Measurements from ENCODE around the gene DPP6. TPM values are rescaled to one million over a fixed set of nuclear protein-coding genes. Genes with fewer than 3 reads are reported as not detected.

Gene DPP6
- total and polyA plus RNA-seq, 9 of the 15 experiments (the other 6 are each of a cell fraction or from before 2014, with no cell fraction given), result not detected

- H3K27me3 ChIP-seq (ENCODE audit: control insufficient read depth in 2 of 2, insufficient read depth in 2 of 2, low read length in 2 of 2), result peaks cover 0 to 17% of the 10 kb centered on the region in 2 experiments; a peak in 3 of 5 replicates
- FAIRE-seq, result no peak
- no peaks in the 10 kb centered on the region for H3K9me3 ChIP-seq (replicated peaks; ENCODE audit: control insufficient read depth, insufficient read depth, low read depth, low read length)
- POLR2A ChIA-PET, result no interaction called here
- in situ Hi-C loops (cut with MboI) (no loop called here), intact Hi-C loops (cut with micrococcal nuclease) (no loop called here)
- H3K27ac ChIP-seq (ENCODE audit: extremely low read depth, low read depth, low read length), result no peak overlapping the region
- H3K9ac ChIP-seq (ENCODE audit: insufficient read depth in 1 of 2, low read depth in 2 of 2, low read length in 2 of 2), result no peak overlapping the region
- WGBS (ENCODE audit: insufficient coverage, low coverage, missing lambda C conversion rate), result 0% methylated on average over 7 of the region's 7 CpGs
- no peak for TF ChIP-seq ZNF232 (CRISPR knock-in tag; IDR thresholded peaks at IDR 0.05)
- no peak for TF ChIP-seq TAF15 (IDR thresholded peaks at IDR 0.05; ENCODE audit: low read depth, low read length)
- no peak for TF ChIP-seq CBX5 (IDR thresholded peaks at IDR 0.05; ENCODE audit: borderline replicate concordance, low read depth)
- no peak for TF ChIP-seq SNRNP70 (optimal IDR thresholded peaks at IDR 0.05; ENCODE audit: low read depth, low read length)
- TF ChIP-seq ZNF696 (CRISPR knock-in tag; conservative IDR thresholded peaks at IDR 0.05), result no peak
- no peak for TF ChIP-seq ZFP36 (IDR thresholded peaks at IDR 0.05; ENCODE audit: low read depth, low read length, partially characterized antibody)
- TF ChIP-seq SRSF7 (optimal IDR thresholded peaks at IDR 0.05; ENCODE audit: low read depth, low read length), result no peak
- TF ChIP-seq MTA1 (IDR thresholded peaks at IDR 0.05; ENCODE audit: borderline replicate concordance), result no peak
- no peak for TF ChIP-seq ZBED1 (IDR thresholded peaks at IDR 0.05)
- TF ChIP-seq, protein P1, sequence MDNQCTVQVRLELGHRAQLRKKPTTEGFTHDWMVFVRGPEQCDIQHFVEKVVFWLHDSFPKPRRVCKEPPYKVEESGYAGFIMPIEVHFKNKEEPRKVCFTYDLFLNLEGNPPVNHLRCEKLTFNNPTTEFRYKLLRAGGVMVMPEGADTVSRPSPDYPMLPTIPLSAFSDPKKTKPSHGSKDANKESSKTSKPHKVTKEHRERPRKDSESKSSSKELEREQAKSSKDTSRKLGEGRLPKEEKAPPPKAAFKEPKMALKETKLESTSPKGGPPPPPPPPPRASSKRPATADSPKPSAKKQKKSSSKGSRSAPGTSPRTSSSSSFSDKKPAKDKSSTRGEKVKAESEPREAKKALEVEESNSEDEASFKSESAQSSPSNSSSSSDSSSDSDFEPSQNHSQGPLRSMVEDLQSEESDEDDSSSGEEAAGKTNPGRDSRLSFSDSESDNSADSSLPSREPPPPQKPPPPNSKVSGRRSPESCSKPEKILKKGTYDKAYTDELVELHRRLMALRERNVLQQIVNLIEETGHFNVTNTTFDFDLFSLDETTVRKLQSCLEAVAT (IDR thresholded peaks at IDR 0.05), result no peak
- TF ChIP-seq BRD9 (IDR thresholded peaks at IDR 0.05; ENCODE audit: low read depth, partially characterized antibody), result no peak
- TF ChIP-seq, protein P2, sequence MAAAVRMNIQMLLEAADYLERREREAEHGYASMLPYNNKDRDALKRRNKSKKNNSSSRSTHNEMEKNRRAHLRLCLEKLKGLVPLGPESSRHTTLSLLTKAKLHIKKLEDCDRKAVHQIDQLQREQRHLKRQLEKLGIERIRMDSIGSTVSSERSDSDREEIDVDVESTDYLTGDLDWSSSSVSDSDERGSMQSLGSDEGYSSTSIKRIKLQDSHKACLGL (CRISPR knock-in tag; IDR thresholded peaks at IDR 0.05; ENCODE audit: borderline replicate concordance, poor library complexity, severe bottlenecking), result no peak
- TF ChIP-seq ZNF778 (CRISPR knock-in tag; IDR thresholded peaks at IDR 0.05), result no peak
- TF ChIP-seq HLTF (IDR thresholded peaks at IDR 0.05), result no peak
- no peak for TF ChIP-seq ZFPM2 (CRISPR knock-in tag; IDR thresholded peaks at IDR 0.05)
- no peak for TF ChIP-seq HNRNPL (IDR thresholded peaks at IDR 0.05; ENCODE audit: low read depth, low read length)
- TF ChIP-seq PYGO2 (tag; IDR thresholded peaks at IDR 0.05), result no peak
- no peak for TF ChIP-seq SLC30A9 (CRISPR knock-in tag; IDR thresholded peaks at IDR 0.05)
- no peak for TF ChIP-seq ZNF644 (tag; IDR thresholded peaks at IDR 0.05; ENCODE audit: low read depth)
- H3K9me1 ChIP-seq (ENCODE audit: control insufficient read depth, insufficient read depth, low read length), result no peaks in the 10 kb centered on the region
- CTCF ChIA-PET (ENCODE audit: low intra/inter-chr PET ratio), result no interaction called here
- no peak overlapping the region for H2AFZ ChIP-seq (ENCODE audit: low read depth, low read length)
- no peaks in the 10 kb centered on the region for H3K36me3 ChIP-seq (ENCODE audit: control insufficient read depth, insufficient read depth, low read length)
- H3K79me2 ChIP-seq (ENCODE audit: control insufficient read depth, insufficient read depth, low read length), result no peaks in the 10 kb centered on the region
- no peak overlapping the region for H3K4me3 ChIP-seq
- ATAC-seq, result no peak
- H3K4me1 ChIP-seq (replicated peaks in 1 of 2; ENCODE audit: control insufficient read depth in 2 of 2, insufficient read depth in 2 of 2, low read length in 2 of 2), result no peaks in the 10 kb centered on the region
- DNase-seq (ENCODE audit: extremely low read depth in 1 of 4, low spot score in 3 of 4), result no peak
- H4K20me1 ChIP-seq (replicated peaks; ENCODE audit: control insufficient read depth, insufficient read depth, low read length), result peaks cover 6% of the 10 kb centered on the region; the same call in 1 of the 2 replicates
- no peak overlapping the region for H3K4me2 ChIP-seq (ENCODE audit: insufficient read depth, low read length)
- no TSS peak for BruUV-seq (replicated peaks)
Measured at GRCh38 chr7:154438571-154439367, 386.6 kb downstream of the DPP6 start.
